Upper lobe of right lung (tissue), 1 donor: ENCODE measurements around the gene CHRNA7. TPM values are rescaled to one million over a fixed set of nuclear protein-coding genes. Genes with fewer than 3 reads are reported as not detected.
A peak's percentile ranks its signal among the peaks of the same experiment; 100 is the strongest.

Experiments used
- ATAC-seq: fragments of 200-7000 bp; cut with Tn5 transposase; one replicate; pipeline ENCODE4 v1.9.1; 2020; ENCODE audit warnings: mild to moderate bottlenecking, moderate library complexity
- DNase-seq: peaks from one replicate; pipeline ENCODE4 v3.0.0-alpha.2; 2020
- H3K27ac ChIP-seq: fragments of 200-600 bp; one replicate; pipeline ENCODE4 v1.8.0; 2022
- H3K27me3 ChIP-seq: fragments of 200-600 bp; one replicate; pipeline ENCODE4 v1.8.0; 2022; ENCODE audit warnings: mild to moderate bottlenecking
- H3K36me3 ChIP-seq: fragments of 200-600 bp; one replicate; pipeline ENCODE4 v1.8.0; 2022
- H3K4me1 ChIP-seq: fragments of 200-600 bp; one replicate; pipeline ENCODE4 v1.8.0; 2022
- H3K4me3 ChIP-seq: fragments of 200-600 bp; one replicate; pipeline ENCODE4 v1.8.0; 2022; ENCODE audit warnings: mild to moderate bottlenecking
- H3K9me3 ChIP-seq: fragments of 200-600 bp; one replicate; pipeline ENCODE4 v1.8.0; 2022
- intact Hi-C: fragments of 100-400 bp; cut with DNase I; formaldehyde crosslinking; loops from one replicate; pipeline ENCODE4 v1.11.0; 2022
- total RNA-seq: library from RNA; stranded (reverse); fragmentation: NEBNext Ultra II Directional; extraction: Animal tissue kit (Norgen Biotek cat#: 25700); gene quantifications from one replicate; pipeline ENCODE4 v1.2.1, GENCODE V29; 2021
- TF ChIP-seq, protein P1 (sequence below): fragments of 200-600 bp; IDR thresholded peaks from one replicate; pipeline ENCODE4 v1.8.0; 2022; ENCODE audit warnings: antibody characterized with exemption
- donor health status: DM: no; HTN: yes; CAD: no; lungs with severe emphysema.

The CHRNA7 gene
- total RNA-seq, 1 donor from 2014 or later: 0.75 TPM

GRCh38 chr15:32099097-32099785, 68.9 kb downstream of the CHRNA7 start:
- ATAC-seq (peak; percentile 28), DNase-seq (no peak)
- H3K4me3 ChIP-seq: no peak overlapping the region
- H3K27me3 ChIP-seq: no peaks in the 10 kb centered on the region
- no peaks in the 10 kb centered on the region for H3K36me3 ChIP-seq
- no peaks in the 10 kb centered on the region for H3K9me3 ChIP-seq
- H3K4me1 ChIP-seq: no peaks in the 10 kb centered on the region
- TF ChIP-seq, protein P1, sequence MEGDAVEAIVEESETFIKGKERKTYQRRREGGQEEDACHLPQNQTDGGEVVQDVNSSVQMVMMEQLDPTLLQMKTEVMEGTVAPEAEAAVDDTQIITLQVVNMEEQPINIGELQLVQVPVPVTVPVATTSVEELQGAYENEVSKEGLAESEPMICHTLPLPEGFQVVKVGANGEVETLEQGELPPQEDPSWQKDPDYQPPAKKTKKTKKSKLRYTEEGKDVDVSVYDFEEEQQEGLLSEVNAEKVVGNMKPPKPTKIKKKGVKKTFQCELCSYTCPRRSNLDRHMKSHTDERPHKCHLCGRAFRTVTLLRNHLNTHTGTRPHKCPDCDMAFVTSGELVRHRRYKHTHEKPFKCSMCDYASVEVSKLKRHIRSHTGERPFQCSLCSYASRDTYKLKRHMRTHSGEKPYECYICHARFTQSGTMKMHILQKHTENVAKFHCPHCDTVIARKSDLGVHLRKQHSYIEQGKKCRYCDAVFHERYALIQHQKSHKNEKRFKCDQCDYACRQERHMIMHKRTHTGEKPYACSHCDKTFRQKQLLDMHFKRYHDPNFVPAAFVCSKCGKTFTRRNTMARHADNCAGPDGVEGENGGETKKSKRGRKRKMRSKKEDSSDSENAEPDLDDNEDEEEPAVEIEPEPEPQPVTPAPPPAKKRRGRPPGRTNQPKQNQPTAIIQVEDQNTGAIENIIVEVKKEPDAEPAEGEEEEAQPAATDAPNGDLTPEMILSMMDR: no peak
- intact Hi-C loops: no loop called here
- no peak overlapping the region for H3K27ac ChIP-seq

DNA sequence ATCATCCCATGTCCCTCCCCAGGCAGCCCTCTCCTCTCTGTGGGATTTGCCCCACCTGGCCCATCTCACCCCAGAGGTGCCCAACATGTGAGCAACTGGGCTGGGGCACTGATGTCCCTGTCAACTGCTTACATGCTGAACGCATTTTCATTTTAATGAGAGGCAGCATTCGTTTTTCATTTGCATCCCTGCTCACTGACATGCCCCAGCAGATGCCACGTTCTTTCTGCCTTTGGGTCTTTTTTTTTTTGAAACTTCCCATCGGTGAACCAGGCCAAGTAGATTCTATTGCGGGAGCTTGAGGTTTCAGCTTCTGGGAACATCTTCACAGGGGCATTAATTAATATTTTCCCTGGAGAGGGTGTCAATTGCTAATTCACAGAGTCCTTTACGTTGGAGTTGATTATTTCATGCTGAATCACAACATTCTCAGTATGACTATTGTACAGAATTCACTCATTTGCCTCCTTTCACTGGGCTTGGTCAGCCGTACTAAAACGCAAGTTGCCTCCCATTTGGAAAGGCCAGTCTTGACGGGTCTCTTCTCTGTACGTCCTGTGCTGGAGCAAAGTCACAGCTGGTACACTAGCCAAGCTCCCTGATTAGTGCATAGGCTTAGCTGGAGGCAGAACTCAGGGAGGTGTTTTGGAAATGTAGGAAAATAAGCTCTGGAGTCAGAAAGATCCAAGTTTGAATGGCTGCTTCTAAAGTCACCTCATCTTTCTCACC, 69.8 kb downstream of the CHRNA7 start:
- H3K27ac ChIP-seq: no peak overlapping the region
- H3K36me3 ChIP-seq: no peaks in the 10 kb centered on the region
- no peaks in the 10 kb centered on the region for H3K4me1 ChIP-seq
- DNase-seq (no peak), ATAC-seq (no peak)
- H3K27me3 ChIP-seq: no peaks in the 10 kb centered on the region
- no peaks in the 10 kb centered on the region for H3K9me3 ChIP-seq
- H3K4me3 ChIP-seq: no peak overlapping the region
- TF ChIP-seq, protein P1: no peak
- intact Hi-C loops: no loop called here

GRCh38 chr15:32104061-32104995, 74.0 kb downstream of the CHRNA7 start:
- Histone ChIP-seq H3K27me3 (no peaks in the 10 kb centered on the region), H3K4me1 (no peaks in the 10 kb centered on the region), H3K9me3 (no peaks in the 10 kb centered on the region), H3K36me3 (no peaks in the 10 kb centered on the region), H3K27ac (no peak overlapping the region), H3K4me3 (no peak overlapping the region)
- DNase-seq: no peak
- intact Hi-C loops: no loop called here
- TF ChIP-seq, protein P1: no peak
- ATAC-seq: no peak

- no peak overlapping the region for H3K27ac ChIP-seq
- no peak for ATAC-seq
- no peaks in the 10 kb centered on the region for H3K27me3 ChIP-seq
- no peaks in the 10 kb centered on the region for H3K9me3 ChIP-seq
- no peak overlapping the region for H3K4me3 ChIP-seq
- TF ChIP-seq, protein P1: no peak
- no peaks in the 10 kb centered on the region for H3K4me1 ChIP-seq
- intact Hi-C loops: no loop called here
- no peak for DNase-seq
- H3K36me3 ChIP-seq: no peaks in the 10 kb centered on the region
Measured at GRCh38 chr15:32105258-32106241, 75.2 kb downstream of the CHRNA7 start.
